ENCODE results near the gene NSD2.

Gene NSD2

DNA sequence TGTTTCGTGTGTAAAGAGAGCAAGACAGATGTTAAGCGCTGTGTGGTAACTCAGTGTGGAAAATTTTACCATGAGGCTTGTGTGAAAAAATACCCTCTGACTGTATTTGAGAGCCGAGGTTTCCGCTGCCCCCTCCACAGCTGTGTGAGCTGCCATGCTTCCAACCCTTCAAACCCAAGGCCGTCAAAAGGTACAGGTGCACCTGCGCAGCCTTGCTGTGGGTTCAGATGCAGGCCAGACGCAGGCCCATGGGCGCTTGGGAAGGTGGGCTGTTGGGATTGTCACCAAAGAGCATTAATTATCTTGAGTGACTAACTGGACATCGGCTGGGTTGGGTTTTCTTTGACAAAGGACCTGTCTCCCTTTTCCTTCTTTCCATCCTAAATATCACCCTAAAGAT, 82.1 kb downstream of the NSD2 start:
- no peaks in the 10 kb centered on the region for H3K27me3 ChIP-seq (ENCODE audit: control insufficient read depth, insufficient read depth, low read length, poor library complexity, severe bottlenecking)
- H3K36me3 ChIP-seq (ENCODE audit: control insufficient read depth, insufficient read depth, low read length): peaks cover 54% of the 10 kb centered on the region
- H3K27ac ChIP-seq (ENCODE audit: insufficient read depth, low read depth, low read length, poor library complexity, severe bottlenecking): no peak overlapping the region
- H3K4me1 ChIP-seq (ENCODE audit: control insufficient read depth, insufficient read depth, low read length): no peaks in the 10 kb centered on the region
- H3K4me3 ChIP-seq (ENCODE audit: insufficient read depth, low read depth, low read length): no peak overlapping the region
- 95 to 98% methylated on average over 9 of the region's 9 CpGs for WGBS, 2 experiments
- H3K9me3 ChIP-seq (ENCODE audit: control insufficient read depth, low read length): no peaks in the 10 kb centered on the region

DNA sequence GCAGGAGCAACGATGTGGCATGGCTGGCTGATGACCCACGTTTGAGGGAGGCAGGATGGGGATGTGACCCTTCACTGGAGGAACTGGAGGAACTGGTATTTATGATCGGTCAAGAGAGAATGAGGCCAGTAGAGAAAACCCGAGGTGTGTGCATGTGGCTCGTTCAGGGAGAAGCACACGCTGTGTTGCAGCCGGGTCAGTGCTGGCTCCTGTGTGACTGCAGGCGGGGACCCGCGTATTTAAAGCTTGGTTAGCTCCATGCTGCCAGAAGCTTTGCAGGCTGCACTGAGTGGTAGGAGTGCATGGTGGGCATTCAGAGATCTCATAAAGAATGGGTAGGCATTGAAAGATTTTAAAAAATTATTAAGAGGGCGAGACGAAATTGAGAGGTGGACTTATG, 85.4 kb downstream of the NSD2 start:
- WGBS, 2 experiments: 95 to 96% methylated on average over 12 of the region's 12 CpGs
- no peak overlapping the region for H3K27ac ChIP-seq (ENCODE audit: insufficient read depth, low read depth, low read length, poor library complexity, severe bottlenecking)
- no peaks in the 10 kb centered on the region for H3K9me3 ChIP-seq (ENCODE audit: control insufficient read depth, low read length)
- peaks cover 72% of the 10 kb centered on the region for H3K36me3 ChIP-seq (ENCODE audit: control insufficient read depth, insufficient read depth, low read length)
- H3K4me1 ChIP-seq (ENCODE audit: control insufficient read depth, insufficient read depth, low read length): no peaks in the 10 kb centered on the region
- no peak overlapping the region for H3K4me3 ChIP-seq (ENCODE audit: insufficient read depth, low read depth, low read length)
- H3K27me3 ChIP-seq (ENCODE audit: control insufficient read depth, insufficient read depth, low read length, poor library complexity, severe bottlenecking): no peaks in the 10 kb centered on the region

DNA sequence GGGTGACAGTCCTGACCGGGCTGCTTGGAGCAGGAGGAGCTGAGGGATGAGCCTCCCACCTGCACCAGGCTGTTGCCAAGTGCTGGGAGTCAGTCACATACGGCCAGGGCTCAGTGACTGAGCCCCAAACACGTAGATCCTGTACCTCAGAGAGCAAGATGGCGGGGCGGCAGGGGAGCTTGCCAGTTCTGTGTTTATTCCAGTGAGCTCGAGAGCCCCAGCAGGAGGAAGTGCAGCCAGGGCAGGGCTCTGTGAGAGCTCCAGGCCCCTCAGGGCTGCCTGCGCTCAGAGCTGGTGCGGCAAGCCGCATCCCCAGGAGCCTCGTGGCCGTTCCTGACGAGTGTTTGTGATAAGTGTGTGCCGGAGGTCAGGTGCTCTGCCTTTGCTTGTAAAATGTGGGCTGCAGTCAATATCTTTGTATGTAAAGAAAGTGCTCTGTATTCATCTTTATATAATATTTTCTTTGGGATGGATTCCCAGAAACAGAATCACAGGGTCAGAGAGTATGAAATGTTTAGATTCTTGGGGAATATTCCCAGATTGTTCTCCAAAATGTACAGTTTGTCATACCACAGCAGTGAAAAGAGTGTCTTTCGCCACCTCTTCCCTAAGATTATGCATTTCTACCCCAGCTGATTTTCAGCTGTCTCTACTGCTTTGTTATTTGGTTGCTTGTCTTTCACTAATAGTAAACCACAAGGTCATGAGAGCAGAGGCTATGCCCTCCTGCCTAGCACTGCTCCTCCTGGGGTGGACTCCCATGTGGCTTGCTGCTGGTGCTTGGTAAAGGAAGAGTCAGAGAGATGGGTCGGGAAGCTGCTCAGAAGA, 87.3 kb downstream of the NSD2 start:
- Histone ChIP-seq H3K4me3 (ENCODE audit: insufficient read depth, low read depth, low read length) (no peak overlapping the region), H3K4me1 (ENCODE audit: control insufficient read depth, insufficient read depth, low read length) (no peaks in the 10 kb centered on the region), H3K27me3 (ENCODE audit: control insufficient read depth, insufficient read depth, low read length, poor library complexity, severe bottlenecking) (no peaks in the 10 kb centered on the region), H3K9me3 (ENCODE audit: control insufficient read depth, low read length) (no peaks in the 10 kb centered on the region), H3K36me3 (ENCODE audit: control insufficient read depth, insufficient read depth, low read length) (peaks cover 71% of the 10 kb centered on the region), H3K27ac (ENCODE audit: insufficient read depth, low read depth, low read length, poor library complexity, severe bottlenecking) (no peak overlapping the region)
- 95 to 97% methylated on average over 15 of the region's 15 CpGs for WGBS, 2 experiments

DNA sequence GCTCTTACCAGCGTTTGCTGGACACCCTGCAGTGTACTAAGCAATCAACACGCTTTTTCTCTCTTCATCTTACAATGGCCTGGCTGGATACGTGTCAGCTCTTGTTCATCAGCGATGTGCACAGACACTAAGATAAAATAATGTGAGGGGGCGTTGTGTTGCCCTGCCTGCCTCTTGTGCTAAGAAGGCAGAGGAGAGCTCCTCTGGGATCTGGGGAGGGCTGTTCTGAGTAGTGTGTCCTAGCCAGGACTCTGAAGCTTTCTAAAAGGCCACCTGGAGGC, 87.9 kb downstream of the NSD2 start:
- 88 to 94% methylated on average over 5 of the region's 5 CpGs for WGBS, 2 experiments
- no peaks in the 10 kb centered on the region for H3K27me3 ChIP-seq (ENCODE audit: control insufficient read depth, insufficient read depth, low read length, poor library complexity, severe bottlenecking)
- no peak overlapping the region for H3K4me3 ChIP-seq (ENCODE audit: insufficient read depth, low read depth, low read length)
- H3K27ac ChIP-seq (ENCODE audit: insufficient read depth, low read depth, low read length, poor library complexity, severe bottlenecking): no peak overlapping the region
- peaks cover 71% of the 10 kb centered on the region for H3K36me3 ChIP-seq (ENCODE audit: control insufficient read depth, insufficient read depth, low read length)
- H3K4me1 ChIP-seq (ENCODE audit: control insufficient read depth, insufficient read depth, low read length): no peaks in the 10 kb centered on the region
- no peaks in the 10 kb centered on the region for H3K9me3 ChIP-seq (ENCODE audit: control insufficient read depth, low read length)

DNA sequence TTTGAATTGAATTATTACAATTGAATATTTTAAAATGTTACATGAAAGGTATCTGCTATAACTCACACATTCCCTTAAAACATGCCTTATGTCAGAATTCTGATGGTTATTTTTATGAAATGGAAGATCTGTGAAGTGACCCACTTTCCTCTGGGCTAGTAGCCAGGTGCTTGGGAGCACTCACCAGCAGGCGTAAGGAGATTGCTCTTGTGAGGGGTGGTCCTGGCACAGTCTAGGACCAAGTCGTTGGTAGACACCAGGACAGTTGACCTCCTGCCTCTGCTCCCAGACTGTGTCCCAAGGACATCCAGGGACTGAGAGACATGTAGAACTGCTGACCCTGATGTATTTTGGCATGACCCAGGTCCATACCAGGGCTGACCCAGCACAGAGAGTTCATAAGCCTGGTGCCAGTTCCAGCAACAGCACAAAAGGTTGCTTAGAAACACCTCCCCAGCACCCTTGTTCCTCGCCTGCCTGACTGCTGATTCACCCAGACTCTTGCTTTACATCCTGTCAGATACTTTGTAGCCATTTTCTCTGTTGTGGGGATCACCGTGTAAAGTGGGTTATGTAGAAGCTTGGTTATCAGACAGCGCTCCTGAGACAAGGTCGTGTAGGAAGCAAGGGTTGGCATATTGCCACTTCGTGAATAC, 89.1 kb downstream of the NSD2 start:
- H3K27me3 ChIP-seq (ENCODE audit: control insufficient read depth, insufficient read depth, low read length, poor library complexity, severe bottlenecking): no peaks in the 10 kb centered on the region
- H3K27ac ChIP-seq (ENCODE audit: insufficient read depth, low read depth, low read length, poor library complexity, severe bottlenecking): no peak overlapping the region
- no peaks in the 10 kb centered on the region for H3K9me3 ChIP-seq (ENCODE audit: control insufficient read depth, low read length)
- no peaks in the 10 kb centered on the region for H3K4me1 ChIP-seq (ENCODE audit: control insufficient read depth, insufficient read depth, low read length)
- H3K36me3 ChIP-seq (ENCODE audit: control insufficient read depth, insufficient read depth, low read length): peaks cover 64% of the 10 kb centered on the region
- 97 to 99% methylated on average over 6 to 7 of the region's 7 CpGs for WGBS, 2 experiments
- H3K4me3 ChIP-seq (ENCODE audit: insufficient read depth, low read depth, low read length): no peak overlapping the region

DNA sequence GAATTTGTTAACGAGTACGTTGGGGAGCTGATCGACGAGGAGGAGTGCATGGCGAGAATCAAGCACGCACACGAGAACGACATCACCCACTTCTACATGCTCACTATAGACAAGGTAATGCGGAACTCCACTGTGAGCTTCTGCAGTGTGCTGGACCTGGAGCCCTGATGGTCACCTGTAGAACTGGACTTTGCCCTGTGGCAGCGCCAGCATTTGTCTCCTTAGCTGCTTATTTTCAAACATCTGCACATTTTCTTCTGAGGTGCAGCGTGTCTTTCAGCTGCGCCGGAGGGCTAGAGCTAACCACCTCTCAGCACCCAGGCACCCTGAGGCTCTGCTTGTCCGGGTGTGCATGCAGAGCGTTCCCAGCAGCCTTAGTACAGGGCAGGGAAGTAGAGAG, 89.8 kb downstream of the NSD2 start:
- Histone ChIP-seq H3K4me3 (ENCODE audit: insufficient read depth, low read depth, low read length) (no peak overlapping the region), H3K27me3 (ENCODE audit: control insufficient read depth, insufficient read depth, low read length, poor library complexity, severe bottlenecking) (no peaks in the 10 kb centered on the region), H3K9me3 (ENCODE audit: control insufficient read depth, low read length) (no peaks in the 10 kb centered on the region), H3K36me3 (ENCODE audit: control insufficient read depth, insufficient read depth, low read length) (peaks cover 66% of the 10 kb centered on the region), H3K4me1 (ENCODE audit: control insufficient read depth, insufficient read depth, low read length) (no peaks in the 10 kb centered on the region), H3K27ac (ENCODE audit: insufficient read depth, low read depth, low read length, poor library complexity, severe bottlenecking) (no peak overlapping the region)
- WGBS, 2 experiments: 97% methylated on average over 15 of the region's 15 CpGs

DNA sequence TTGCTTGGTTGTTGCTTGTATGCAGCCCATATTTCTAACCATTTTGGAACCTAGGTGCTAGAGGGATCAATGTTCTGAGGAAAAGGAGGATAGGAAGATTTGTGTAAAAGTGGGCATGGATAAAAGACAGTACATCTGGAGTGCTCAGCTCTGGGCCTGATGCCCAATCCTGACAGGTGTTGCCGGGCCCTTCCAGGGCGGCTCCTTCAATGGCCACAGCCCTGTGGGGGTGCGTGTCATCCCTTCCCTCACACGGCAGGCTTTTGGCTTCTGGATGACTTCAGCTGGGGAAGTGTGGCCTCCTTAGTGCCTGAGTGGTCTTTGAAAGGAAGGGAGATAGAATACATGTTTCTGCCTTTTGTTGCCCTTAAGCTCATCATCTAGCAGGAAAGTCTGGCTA, 90.4 kb downstream of the NSD2 start:
- Histone ChIP-seq H3K27ac (ENCODE audit: insufficient read depth, low read depth, low read length, poor library complexity, severe bottlenecking) (no peak overlapping the region), H3K27me3 (ENCODE audit: control insufficient read depth, insufficient read depth, low read length, poor library complexity, severe bottlenecking) (no peaks in the 10 kb centered on the region), H3K4me1 (ENCODE audit: control insufficient read depth, insufficient read depth, low read length) (no peaks in the 10 kb centered on the region), H3K36me3 (ENCODE audit: control insufficient read depth, insufficient read depth, low read length) (peaks cover 61% of the 10 kb centered on the region), H3K9me3 (ENCODE audit: control insufficient read depth, low read length) (no peaks in the 10 kb centered on the region), H3K4me3 (ENCODE audit: insufficient read depth, low read depth, low read length) (no peak overlapping the region)
- 92 to 95% methylated on average over 4 of the region's 4 CpGs for WGBS, 2 experiments

DNA sequence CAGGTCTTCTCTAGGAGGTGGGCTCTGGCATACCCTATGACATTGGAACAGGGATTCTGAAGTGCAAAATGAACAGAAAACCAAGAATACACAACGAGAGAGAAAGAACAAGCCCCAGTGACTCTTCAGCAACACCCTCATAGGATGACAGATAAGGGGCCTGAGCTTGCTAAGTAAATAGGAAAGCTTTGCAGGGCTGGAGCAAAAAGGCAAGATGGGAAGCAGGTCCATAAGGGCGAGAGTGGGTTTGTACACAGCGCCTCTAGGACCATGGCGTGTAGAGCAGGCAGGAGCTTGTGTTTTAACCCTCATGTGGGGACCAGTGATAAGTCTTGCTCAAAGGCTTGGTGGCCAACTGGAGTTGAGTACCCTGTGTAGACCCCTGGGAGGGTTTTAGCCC, 91.8 kb downstream of the NSD2 start:
- no peaks in the 10 kb centered on the region for H3K9me3 ChIP-seq (ENCODE audit: control insufficient read depth, low read length)
- 98 to 99% methylated on average over 4 of the region's 4 CpGs for WGBS, 2 experiments
- no peaks in the 10 kb centered on the region for H3K27me3 ChIP-seq (ENCODE audit: control insufficient read depth, insufficient read depth, low read length, poor library complexity, severe bottlenecking)
- no peak overlapping the region for H3K4me3 ChIP-seq (ENCODE audit: insufficient read depth, low read depth, low read length)
- no peaks in the 10 kb centered on the region for H3K4me1 ChIP-seq (ENCODE audit: control insufficient read depth, insufficient read depth, low read length)
- H3K36me3 ChIP-seq (ENCODE audit: control insufficient read depth, insufficient read depth, low read length): peaks cover 52% of the 10 kb centered on the region
- no peak overlapping the region for H3K27ac ChIP-seq (ENCODE audit: insufficient read depth, low read depth, low read length, poor library complexity, severe bottlenecking)

DNA sequence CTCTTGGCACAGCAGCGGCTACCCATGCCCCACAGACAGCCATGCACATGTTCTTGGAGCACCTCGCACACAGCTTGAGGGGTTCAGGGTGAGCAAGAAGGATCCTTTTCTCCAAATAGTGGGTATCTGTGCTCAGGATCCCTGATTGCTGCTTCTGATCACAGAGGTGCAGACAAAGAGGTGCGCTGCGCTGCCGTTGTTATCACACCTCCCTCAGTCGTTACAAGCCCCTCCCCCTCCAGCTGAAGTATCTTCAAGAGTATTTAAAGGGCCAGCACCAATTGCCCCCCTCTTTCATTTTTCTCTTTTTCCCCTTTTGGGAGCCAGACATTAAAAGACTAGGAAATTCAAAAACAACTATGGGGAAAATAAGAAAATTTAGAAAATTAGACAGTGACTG, 93.2 kb downstream of the NSD2 start:
- Histone ChIP-seq H3K4me3 (ENCODE audit: insufficient read depth, low read depth, low read length) (no peak overlapping the region), H3K27me3 (ENCODE audit: control insufficient read depth, insufficient read depth, low read length, poor library complexity, severe bottlenecking) (no peaks in the 10 kb centered on the region), H3K4me1 (ENCODE audit: control insufficient read depth, insufficient read depth, low read length) (no peaks in the 10 kb centered on the region), H3K9me3 (ENCODE audit: control insufficient read depth, low read length) (no peaks in the 10 kb centered on the region), H3K36me3 (ENCODE audit: control insufficient read depth, insufficient read depth, low read length) (peaks cover 51% of the 10 kb centered on the region), H3K27ac (ENCODE audit: insufficient read depth, low read depth, low read length, poor library complexity, severe bottlenecking) (no peak overlapping the region)
- 83% methylated on average over 6 of the region's 6 CpGs for WGBS, 2 experiments

DNA sequence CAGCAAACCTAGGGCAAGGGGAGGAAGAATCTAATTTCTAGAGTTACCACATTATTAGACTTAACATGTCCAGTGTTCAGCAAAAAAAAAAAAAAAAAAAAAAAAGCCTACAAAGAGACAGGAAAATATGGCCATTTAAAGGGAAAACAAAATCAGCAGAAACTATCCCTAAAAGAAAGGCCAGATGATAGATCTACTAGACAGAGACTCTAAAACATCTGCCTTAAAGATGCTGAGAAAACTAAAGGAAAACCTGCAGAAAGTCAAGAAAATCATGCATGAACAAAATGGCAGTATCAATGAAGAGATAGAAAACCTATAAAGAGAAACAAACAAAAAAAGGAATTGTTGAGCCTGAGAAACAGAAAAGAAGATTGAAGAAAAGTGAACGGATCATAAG, 93.8 kb downstream of the NSD2 start:
- no peaks in the 10 kb centered on the region for H3K27me3 ChIP-seq (ENCODE audit: control insufficient read depth, insufficient read depth, low read length, poor library complexity, severe bottlenecking)
- no peak overlapping the region for H3K4me3 ChIP-seq (ENCODE audit: insufficient read depth, low read depth, low read length)
- no peaks in the 10 kb centered on the region for H3K9me3 ChIP-seq (ENCODE audit: control insufficient read depth, low read length)
- H3K4me1 ChIP-seq (ENCODE audit: control insufficient read depth, insufficient read depth, low read length): no peaks in the 10 kb centered on the region
- 95 to 100% methylated on average over 1 of the region's 1 CpG for WGBS, 2 experiments
- peaks cover 52% of the 10 kb centered on the region for H3K36me3 ChIP-seq (ENCODE audit: control insufficient read depth, insufficient read depth, low read length)
- H3K27ac ChIP-seq (ENCODE audit: insufficient read depth, low read depth, low read length, poor library complexity, severe bottlenecking): no peak overlapping the region
